HG02623 (cell line): ENCODE results near the gene TBXAS1.

ENCODE experiments used
- ATAC-seq: cut with Tn5 transposase; IDR thresholded peaks from one replicate; pipeline ENCODE4 v1.9.1; 2021; ENCODE audit warnings: moderate library complexity; ENCODE audit not compliant: unreplicated experiment

The TBXAS1 gene

GRCh38 chr7:139995017-139995915 is 166.2 kb downstream of the TBXAS1 start:
- ATAC-seq: no peak

DNA sequence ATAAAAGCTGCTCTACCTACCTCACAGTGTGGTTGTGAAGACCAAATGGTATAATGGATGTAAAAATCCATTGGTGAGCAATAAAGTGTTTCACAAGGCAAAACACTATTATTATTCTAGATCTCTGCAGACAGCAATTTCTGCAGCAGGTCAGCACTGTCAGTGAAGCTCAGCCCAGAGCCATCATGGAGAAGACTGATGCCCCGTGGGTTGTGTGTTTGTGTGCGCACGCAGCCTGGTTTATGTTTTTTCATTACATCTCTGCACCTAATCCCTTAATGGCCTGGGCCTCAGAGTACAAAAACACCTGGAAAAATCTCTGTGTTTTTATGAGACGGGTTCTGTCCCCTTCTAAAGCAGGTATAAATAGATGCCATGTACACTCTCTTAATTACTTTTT is 169.5 kb downstream of the TBXAS1 start:
- ATAC-seq: no peak

DNA sequence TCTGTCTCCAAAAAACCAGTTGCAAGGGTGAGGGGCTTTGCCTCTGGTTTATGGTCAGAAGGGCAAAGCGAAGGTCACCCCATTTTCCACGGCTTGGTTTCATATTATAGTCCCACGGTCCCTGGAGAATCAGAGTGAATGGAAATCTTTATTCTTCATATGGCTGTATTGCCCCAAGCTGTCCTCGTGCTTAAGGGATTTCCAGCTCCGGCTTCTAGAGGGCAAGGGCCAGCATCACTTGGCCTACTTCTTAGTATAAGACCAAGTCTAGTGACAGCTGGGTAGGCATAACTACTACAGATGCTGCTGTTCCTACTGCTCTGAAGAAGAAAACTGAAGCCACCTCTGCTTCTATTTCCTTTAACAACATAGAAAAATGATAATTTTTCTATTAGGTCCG is 170.5 kb downstream of the TBXAS1 start:
- no peak for ATAC-seq

DNA sequence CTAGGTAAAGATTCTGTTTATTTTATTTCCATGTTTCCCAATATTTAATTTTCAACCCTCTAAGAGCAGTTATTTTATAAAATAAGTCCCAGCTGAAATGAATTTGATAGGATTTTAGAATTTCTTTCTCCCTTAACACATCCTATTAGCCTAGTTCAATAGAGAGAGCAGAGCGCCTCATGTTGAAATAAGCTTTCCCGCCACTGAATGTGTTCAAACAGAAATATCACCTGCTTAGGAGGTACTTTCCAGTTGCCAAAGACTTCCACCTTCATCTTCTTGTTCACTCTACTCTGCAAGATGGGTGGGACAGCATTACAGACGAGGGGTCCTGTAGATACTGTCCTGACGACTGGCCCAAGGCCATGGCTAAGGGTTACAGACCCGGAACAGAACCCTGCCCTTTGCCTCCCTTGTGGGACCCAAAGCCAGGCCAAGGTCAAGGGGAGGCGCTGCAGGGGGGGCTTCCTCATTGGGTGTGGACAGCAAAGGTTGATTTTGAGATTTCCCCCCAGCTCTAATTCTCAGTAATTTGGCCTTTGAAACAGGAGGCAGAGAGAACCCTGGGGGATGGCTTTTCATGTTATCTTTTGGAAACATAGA is 171.7 kb downstream of the TBXAS1 start:
- ATAC-seq: no peak

DNA sequence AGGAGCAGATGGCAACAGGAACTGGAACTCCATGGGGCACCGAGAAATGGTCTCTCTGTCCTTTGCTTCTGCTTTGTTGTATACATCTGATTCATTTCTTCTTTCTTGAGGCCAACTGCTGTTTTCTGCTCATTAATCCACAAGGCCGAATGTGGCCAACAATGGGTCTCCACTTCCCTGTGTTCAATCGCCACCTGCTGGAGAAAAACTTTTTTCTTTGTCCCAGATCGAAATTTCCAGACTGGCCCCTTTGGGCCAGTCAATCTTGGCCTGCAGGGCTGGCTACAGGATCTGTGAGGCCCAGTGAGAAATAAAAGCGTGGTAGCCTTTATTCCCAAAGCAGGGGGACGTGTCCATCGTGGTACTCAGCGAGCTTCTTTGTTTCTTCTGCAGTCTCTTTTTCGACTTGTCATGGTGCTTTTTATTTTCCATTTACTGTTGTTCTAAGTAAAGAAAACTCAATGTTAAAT is 174.9 kb downstream of the TBXAS1 start:
- ATAC-seq: no peak

- ATAC-seq: no peak
Observed at GRCh38 chr7:140004672-140005071, 175.6 kb downstream of the TBXAS1 start.

DNA sequence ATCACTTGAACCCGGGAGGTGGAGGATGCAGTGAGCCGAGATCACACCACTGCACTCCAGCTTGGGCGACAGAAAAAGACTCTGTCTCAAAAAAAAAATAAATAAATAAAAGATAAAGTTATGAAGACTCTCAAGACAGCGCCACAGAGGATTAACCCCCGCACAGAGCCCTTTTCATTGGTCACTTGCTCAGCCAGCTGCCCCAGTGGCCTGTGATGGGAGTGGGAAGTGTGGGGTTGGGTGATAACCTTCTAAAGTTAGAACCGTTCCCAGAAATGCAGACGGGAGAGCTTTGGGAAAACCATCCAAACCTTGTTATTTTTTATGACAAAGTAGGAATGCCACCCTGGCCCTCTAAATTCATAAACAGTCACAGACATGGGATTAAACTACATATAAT is 176.3 kb downstream of the TBXAS1 start:
- no peak for ATAC-seq

DNA sequence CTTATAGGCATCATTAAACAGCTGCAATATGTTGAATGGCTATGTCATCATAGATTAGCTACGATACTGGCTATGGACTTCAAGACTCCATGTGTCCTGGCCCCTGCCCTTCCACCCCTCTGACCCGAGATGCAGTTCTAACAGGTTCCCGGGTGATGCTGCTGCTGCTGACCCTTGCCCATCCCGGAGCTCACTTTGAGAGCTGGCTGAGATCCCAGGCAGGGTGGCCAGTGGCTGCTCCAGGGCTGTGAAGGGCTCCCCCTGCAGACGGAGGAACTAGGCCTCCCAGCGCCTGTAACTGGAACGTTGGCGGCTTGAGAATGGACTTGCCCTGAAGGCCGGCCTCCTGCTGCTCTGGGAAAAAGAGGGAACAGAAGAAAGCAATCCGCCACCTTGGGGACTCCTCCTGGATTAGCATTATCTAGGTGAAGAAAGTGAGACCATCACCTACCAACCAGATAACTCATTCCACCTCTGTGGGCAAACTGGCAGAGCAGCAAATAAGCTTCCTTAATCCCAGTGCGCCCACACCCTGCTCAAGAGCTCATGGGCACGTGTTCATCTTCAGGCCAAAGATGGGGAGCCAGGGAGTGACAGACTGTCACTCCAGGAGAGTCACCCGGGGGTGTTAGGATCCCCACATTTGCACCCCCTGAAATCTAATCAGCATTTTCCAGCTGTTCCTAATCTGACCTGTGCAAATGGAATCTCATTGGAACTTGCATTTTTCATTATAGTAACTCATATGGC is 176.9 kb downstream of the TBXAS1 start:
- ATAC-seq: no peak

DNA sequence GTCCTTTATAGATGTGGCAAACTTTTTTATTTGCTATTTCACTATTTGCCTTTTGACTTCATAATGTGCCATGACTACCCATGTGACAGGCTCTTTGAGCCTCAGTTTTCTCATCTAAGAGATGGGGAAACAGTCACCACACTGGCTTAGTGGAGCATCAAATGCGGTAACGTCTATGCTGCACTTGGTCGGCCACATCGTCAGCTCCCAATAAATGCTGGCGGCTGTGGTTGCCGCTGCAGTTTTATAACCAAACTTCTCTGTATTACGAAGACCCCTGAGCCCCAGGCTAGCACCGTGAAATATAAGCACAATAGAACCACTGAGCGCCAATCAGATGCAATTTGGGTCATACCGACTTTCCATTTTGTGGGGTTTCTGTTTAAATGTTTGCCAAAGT is 177.5 kb downstream of the TBXAS1 start:
- no peak for ATAC-seq

DNA sequence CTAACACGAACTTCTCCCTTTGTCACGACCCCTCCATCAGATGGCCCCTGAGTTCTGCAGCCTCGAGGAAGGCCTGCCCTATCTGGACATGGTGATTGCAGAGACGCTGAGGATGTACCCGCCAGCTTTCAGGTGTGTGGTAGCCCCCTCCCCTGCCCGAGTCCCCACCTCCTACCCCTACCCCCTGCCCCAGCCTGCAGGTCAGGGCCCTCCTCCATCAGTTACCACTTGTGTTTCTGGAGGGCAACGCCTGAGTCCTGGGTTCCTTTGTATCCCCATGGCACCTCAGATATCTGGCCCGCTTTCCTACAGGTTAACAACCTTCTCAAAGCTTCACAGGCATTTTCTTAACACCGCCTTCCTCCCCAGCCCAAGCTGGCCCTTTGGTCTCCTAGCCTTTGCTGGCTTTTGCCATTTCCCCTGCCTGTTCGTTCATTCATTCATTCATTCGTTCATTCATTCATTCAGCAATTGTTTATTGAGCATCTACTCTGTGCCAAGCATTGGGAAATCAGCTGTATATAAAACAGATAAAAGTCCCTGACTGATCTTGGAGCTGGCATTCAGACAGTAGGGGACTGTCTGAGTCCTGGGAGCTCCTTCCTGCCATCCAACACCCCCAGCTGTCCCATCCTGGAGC is 178.1 kb downstream of the TBXAS1 start:
- ATAC-seq: no peak

GRCh38 chr7:140008755-140009610 is 179.9 kb downstream of the TBXAS1 start:
- no peak for ATAC-seq

GRCh38 chr7:140009735-140010134 is 180.7 kb downstream of the TBXAS1 start:
- no peak for ATAC-seq

- no peak for ATAC-seq
Observed at GRCh38 chr7:140010194-140010895, 181.3 kb downstream of the TBXAS1 start.

- no peak for ATAC-seq
Observed at GRCh38 chr7:140013676-140014075, 184.6 kb downstream of the TBXAS1 start.

DNA sequence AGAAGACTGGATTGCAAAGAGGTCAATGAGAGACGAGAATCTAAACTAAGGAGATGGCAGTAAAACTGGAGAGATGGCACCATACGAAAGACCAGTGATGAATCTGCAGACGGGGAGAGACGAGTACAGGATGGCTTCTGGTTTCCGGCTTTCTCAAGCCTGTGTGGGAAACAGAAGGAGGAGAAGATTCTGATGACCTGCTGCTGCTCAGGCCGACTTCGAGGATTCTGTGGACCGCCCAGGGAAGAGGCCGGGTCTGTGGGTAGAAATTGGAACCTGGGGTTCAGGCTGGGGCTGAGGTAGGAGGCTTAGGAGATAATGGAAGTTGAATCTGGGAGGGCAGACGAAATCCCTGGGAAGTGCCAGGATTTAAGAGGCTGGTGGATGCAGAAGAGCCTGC is 185.1 kb downstream of the TBXAS1 start:
- no peak for ATAC-seq

GRCh38 chr7:140015471-140015970 is 186.5 kb downstream of the TBXAS1 start:
- ATAC-seq: no peak

- ATAC-seq: no peak
Observed at GRCh38 chr7:140016540-140016939, 187.5 kb downstream of the TBXAS1 start.

- ATAC-seq: no peak
Observed at GRCh38 chr7:140017034-140017433, 188.0 kb downstream of the TBXAS1 start.

DNA sequence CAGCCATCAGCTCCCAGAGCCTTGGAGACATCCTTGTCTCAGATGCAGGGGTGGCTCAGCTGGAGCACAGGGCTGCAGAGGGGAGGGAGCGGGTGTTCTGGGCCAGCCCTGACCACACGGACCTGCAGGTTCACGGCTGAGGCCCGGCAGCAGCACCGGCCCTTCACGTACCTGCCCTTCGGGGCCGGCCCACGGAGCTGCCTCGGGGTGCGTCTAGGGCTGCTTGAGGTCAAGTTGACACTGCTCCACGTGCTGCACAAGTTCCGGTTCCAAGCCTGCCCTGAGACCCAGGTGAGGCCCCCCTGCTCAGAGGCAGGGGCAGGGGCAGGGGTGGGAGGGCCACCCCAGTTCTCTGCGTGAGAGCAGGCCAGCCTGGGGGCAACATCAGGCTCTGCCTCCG is 188.5 kb downstream of the TBXAS1 start:
- ATAC-seq: no peak
